ENCODE results near the gene PIGQ. TPM values are rescaled to one million over a fixed set of nuclear protein-coding genes. Genes with fewer than 3 reads are reported as not detected.

The PIGQ gene
- total and polyA plus RNA-seq, 2 of the 4 experiments (the other 2 are of a cell fraction) = 5.9 to 36.8 TPM

DNA sequence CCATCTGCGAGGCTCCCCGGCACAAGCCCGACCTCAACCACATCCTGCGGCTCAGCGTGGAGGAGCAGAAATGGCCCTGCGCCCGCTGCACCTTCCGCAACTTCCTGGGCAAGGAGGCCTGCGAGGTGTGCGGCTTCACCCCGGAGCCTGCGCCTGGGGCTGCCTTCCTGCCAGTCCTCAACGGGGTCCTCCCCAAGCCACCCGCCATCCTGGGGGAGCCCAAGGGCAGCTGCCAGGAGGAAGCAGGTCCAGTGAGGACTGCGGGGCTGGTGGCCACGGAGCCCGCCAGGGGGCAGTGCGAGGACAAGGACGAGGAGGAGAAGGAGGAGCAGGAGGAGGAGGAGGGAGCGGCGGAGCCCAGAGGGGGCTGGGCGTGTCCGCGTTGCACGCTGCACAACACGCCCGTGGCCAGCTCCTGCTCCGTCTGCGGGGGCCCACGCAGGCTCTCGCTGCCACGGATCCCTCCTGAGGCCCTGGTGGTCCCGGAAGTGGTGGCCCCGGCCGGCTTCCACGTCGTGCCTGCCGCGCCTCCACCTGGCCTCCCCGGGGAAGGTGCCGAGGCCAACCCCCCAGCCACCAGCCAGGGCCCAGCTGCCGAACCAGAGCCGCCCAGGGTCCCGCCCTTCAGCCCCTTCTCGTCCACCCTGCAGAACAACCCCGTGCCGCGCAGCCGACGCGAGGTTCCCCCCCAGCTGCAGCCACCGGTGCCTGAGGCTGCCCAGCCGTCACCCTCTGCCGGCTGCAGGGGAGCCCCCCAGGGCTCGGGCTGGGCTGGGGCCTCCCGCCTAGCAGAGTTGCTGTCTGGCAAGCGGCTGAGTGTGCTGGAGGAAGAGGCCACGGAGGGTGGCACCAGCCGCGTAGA is 22.6 kb upstream of the PIGQ start:
- dilution Hi-C loops (cut with HindIII; ENCODE audit: low sequenced_read_pairs, unreplicated experiment) = no loop called here
- H2BK5ac ChIP-seq (ENCODE audit: low read depth, low read length, poor library complexity, severe bottlenecking) = no peak overlapping the region
- H4K8ac ChIP-seq (ENCODE audit: low read depth in 2 of 2, low read length in 2 of 2) = no peak overlapping the region
- 88% methylated on average over 24 of the region's 60 CpGs; no CpG with 5 or more reads in 1 of the 2 experiments for WGBS, 2 experiments (ENCODE audit: extremely low coverage in 2 of 2, insufficient read length in 1 of 2)
- H3K14ac ChIP-seq (replicated peaks; ENCODE audit: low read depth, low read length) = no peak overlapping the region
- H3K36me3 ChIP-seq (ENCODE audit: control insufficient read depth, insufficient read depth, low read length) = peaks cover 25% of the 10 kb centered on the region
- H3K9ac ChIP-seq (ENCODE audit: low read depth, low read length) = no peak overlapping the region
- no peak overlapping the region for H2BK15ac ChIP-seq (ENCODE audit: low read depth, low read length)
- H2BK120ac ChIP-seq (ENCODE audit: low read depth, low read length) = no peak overlapping the region
- no peaks in the 10 kb centered on the region for H3K4me1 ChIP-seq (ENCODE audit: control insufficient read depth, insufficient read depth, low read length)
- ATAC-seq (ENCODE audit: low read depth) = no peak
- H2AFZ ChIP-seq (replicated peaks; ENCODE audit: low read length, poor library complexity) = no peak overlapping the region
- H3K56ac ChIP-seq (ENCODE audit: extremely low read depth, insufficient read depth, low read length) = no peak overlapping the region
- H2AK5ac ChIP-seq (ENCODE audit: low read depth, low read length) = no peak overlapping the region
- H4K5ac ChIP-seq (ENCODE audit: low read depth, low read length) = no peak overlapping the region
- in situ Hi-C loops (cut with MboI; ENCODE audit: low sequenced_read_pairs) = no loop called here
- no peaks in the 10 kb centered on the region for H3K27me3 ChIP-seq (ENCODE audit: control insufficient read depth, insufficient read depth, low read length)
- H4K91ac ChIP-seq (ENCODE audit: insufficient read depth, low read depth, low read length) = no peak overlapping the region
- peaks cover 36% of the 10 kb centered on the region for H4K20me1 ChIP-seq (ENCODE audit: insufficient read depth, low read length)
- no peaks in the 10 kb centered on the region for H3K9me3 ChIP-seq (ENCODE audit: control insufficient read depth, insufficient read depth, low read length)
- BruUV-seq (replicated peaks) = no TSS peak
- H3K9me1 ChIP-seq (ENCODE audit: insufficient read depth, low read length) = no peaks in the 10 kb centered on the region; the same call in 1 of the 2 replicates
- H3K4me2 ChIP-seq (ENCODE audit: low read depth, low read length) = no peak overlapping the region
- H3K18ac ChIP-seq (ENCODE audit: low read depth, low read length) = no peak overlapping the region
- H3K27ac ChIP-seq (ENCODE audit: insufficient read depth, low read length) = no peak overlapping the region
- DNase-seq = peak; percentile 16
- no peak overlapping the region for H3K23ac ChIP-seq (ENCODE audit: low read depth, low read length)
- TF ChIP-seq MAZ (IDR thresholded peaks at IDR 0.05; ENCODE audit: borderline replicate concordance, low read depth, low read length) (peak; percentile 56; the same call in 1 of the 2 replicates), FOS (IDR thresholded peaks at IDR 0.05; ENCODE audit: low read depth, low read length) (no peak), NFE2L2 (IDR thresholded peaks at IDR 0.05; ENCODE audit: low read depth, low read length) (no peak), SMC3 (IDR thresholded peaks at IDR 0.05; ENCODE audit: low read depth, low read length) (peak; percentile 28; the same call in 1 of the 2 replicates), RAD21 (IDR thresholded peaks at IDR 0.05; ENCODE audit: low read length) (peak; percentile 49), CEBPB (IDR thresholded peaks at IDR 0.05; ENCODE audit: low read depth, low read length) (no peak), MXI1 (IDR thresholded peaks at IDR 0.05; ENCODE audit: borderline replicate concordance, low read depth, low read length) (no peak), POLR2A (IDR thresholded peaks at IDR 0.05; ENCODE audit: low read depth, low read length) (no peak), BHLHE40 (IDR thresholded peaks at IDR 0.05; ENCODE audit: low read depth, low read length) (no peak)
- TF ChIP-seq, protein P1, sequence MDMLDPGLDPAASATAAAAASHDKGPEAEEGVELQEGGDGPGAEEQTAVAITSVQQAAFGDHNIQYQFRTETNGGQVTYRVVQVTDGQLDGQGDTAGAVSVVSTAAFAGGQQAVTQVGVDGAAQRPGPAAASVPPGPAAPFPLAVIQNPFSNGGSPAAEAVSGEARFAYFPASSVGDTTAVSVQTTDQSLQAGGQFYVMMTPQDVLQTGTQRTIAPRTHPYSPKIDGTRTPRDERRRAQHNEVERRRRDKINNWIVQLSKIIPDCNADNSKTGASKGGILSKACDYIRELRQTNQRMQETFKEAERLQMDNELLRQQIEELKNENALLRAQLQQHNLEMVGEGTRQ (IDR thresholded peaks at IDR 0.05; ENCODE audit: low read depth, low read length) = no peak
- TF ChIP-seq, protein P2, sequence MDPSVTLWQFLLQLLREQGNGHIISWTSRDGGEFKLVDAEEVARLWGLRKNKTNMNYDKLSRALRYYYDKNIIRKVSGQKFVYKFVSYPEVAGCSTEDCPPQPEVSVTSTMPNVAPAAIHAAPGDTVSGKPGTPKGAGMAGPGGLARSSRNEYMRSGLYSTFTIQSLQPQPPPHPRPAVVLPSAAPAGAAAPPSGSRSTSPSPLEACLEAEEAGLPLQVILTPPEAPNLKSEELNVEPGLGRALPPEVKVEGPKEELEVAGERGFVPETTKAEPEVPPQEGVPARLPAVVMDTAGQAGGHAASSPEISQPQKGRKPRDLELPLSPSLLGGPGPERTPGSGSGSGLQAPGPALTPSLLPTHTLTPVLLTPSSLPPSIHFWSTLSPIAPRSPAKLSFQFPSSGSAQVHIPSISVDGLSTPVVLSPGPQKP (IDR thresholded peaks at IDR 0.05; ENCODE audit: borderline replicate concordance, low read depth, low read length) = no peak
- TF ChIP-seq, protein P3, sequence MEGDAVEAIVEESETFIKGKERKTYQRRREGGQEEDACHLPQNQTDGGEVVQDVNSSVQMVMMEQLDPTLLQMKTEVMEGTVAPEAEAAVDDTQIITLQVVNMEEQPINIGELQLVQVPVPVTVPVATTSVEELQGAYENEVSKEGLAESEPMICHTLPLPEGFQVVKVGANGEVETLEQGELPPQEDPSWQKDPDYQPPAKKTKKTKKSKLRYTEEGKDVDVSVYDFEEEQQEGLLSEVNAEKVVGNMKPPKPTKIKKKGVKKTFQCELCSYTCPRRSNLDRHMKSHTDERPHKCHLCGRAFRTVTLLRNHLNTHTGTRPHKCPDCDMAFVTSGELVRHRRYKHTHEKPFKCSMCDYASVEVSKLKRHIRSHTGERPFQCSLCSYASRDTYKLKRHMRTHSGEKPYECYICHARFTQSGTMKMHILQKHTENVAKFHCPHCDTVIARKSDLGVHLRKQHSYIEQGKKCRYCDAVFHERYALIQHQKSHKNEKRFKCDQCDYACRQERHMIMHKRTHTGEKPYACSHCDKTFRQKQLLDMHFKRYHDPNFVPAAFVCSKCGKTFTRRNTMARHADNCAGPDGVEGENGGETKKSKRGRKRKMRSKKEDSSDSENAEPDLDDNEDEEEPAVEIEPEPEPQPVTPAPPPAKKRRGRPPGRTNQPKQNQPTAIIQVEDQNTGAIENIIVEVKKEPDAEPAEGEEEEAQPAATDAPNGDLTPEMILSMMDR (conservative IDR thresholded peaks at IDR 0.05; ENCODE audit: low read depth, low read length) = peak; percentile 52
- H3K4ac ChIP-seq (ENCODE audit: low read depth, low read length) = no peak overlapping the region
- POLR2A ChIA-PET (ENCODE audit: unreplicated experiment) = no interaction called here
- H3K79me1 ChIP-seq (ENCODE audit: low read depth in 1 of 2, low read length in 2 of 2) = peaks cover 1 to 16% of the 10 kb centered on the region in 2 experiments; a peak in 2 of 4 replicates
- H3K4me3 ChIP-seq (ENCODE audit: insufficient read depth, low read depth, low read length) = no peak overlapping the region
- no peak overlapping the region for H2BK20ac ChIP-seq (ENCODE audit: low read depth, low read length)
- intact Hi-C loops (cut with micrococcal nuclease) = no loop called here
- CTCF ChIA-PET = no interaction called here
- no peak overlapping the region for H2AK9ac ChIP-seq (replicated peaks; ENCODE audit: low read depth, low read length, poor library complexity)

Data from IMR-90 (cell line).